ENCODE data around the gene MRPL34.
A peak's percentile ranks its signal among the peaks of the same experiment; 100 is the strongest.

The MRPL34 gene

DNA sequence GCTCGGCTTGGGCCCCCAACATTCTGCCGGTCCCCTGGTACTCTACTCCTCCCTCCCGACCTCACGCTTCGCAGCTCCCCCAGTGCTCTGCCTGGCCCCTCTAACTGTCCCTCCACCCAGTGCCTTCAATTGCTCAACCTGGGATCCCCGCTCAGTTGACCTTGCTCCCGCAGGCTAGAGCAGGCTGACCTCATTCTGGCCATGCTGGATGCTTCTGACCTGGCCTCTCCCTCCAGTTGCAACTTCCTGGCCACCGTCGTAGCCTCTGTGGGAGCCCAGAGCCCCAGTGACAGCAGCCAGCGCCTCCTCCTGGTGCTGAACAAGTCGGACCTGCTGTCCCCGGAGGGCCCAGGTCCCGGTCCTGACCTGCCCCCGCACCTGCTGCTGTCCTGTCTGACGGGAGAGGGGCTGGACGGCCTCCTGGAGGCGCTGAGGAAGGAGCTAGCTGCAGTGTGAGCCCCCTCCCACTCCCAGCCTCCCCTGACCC, 35.2 kb downstream of the MRPL34 start:
- TF ChIP-seq, protein P1, sequence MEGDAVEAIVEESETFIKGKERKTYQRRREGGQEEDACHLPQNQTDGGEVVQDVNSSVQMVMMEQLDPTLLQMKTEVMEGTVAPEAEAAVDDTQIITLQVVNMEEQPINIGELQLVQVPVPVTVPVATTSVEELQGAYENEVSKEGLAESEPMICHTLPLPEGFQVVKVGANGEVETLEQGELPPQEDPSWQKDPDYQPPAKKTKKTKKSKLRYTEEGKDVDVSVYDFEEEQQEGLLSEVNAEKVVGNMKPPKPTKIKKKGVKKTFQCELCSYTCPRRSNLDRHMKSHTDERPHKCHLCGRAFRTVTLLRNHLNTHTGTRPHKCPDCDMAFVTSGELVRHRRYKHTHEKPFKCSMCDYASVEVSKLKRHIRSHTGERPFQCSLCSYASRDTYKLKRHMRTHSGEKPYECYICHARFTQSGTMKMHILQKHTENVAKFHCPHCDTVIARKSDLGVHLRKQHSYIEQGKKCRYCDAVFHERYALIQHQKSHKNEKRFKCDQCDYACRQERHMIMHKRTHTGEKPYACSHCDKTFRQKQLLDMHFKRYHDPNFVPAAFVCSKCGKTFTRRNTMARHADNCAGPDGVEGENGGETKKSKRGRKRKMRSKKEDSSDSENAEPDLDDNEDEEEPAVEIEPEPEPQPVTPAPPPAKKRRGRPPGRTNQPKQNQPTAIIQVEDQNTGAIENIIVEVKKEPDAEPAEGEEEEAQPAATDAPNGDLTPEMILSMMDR (IDR thresholded peaks at IDR 0.05; ENCODE audit: insufficient read depth, missing control alignments): no peak
- no peak for DNase-seq (ENCODE audit: insufficient read length, low spot score)
- FAIRE-seq: no peak

DNA sequence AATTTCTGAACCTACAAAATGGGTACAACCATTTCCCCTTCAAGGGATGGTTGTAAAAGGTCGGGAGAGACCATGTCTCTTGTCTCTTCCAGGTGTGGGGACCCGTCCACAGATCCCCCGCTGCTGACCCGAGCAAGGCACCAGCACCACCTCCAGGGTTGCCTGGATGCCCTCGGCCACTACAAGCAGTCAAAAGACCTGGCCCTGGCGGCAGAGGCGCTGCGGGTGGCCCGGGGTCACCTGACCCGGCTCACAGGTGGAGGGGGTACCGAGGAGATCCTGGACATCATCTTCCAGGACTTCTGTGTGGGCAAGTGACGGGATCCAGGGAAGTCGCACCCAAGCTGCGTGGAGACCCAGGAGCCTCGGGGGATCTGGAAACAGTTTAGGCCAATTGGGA, 35.7 kb downstream of the MRPL34 start:
- FAIRE-seq (no peak), DNase-seq (ENCODE audit: insufficient read length, low spot score) (no peak)
- TF ChIP-seq, protein P1 (IDR thresholded peaks at IDR 0.05; ENCODE audit: insufficient read depth, missing control alignments): no peak

DNA sequence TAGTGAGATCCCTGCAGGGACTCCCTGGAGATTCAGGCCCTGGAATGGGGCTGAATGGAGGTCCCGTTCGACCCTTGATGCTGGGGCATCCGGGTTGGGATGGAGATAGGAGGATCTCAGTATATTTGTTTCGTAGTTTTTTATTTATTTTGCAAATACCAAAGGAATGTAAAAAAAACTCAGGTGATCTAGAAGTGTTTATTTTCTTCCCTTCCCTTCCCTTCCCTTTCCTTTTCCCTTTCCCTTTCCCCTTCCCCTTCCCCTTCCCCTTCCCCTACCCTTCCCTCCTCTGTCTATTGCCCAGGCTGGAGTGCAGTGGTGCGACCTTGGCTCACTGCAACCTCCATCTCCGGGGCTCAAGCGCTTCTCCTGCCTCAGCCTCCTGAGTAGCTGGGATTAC, 36.2 kb downstream of the MRPL34 start:
- no peak for FAIRE-seq
- DNase-seq (ENCODE audit: insufficient read length, low spot score): no peak
- TF ChIP-seq, protein P1 (IDR thresholded peaks at IDR 0.05; ENCODE audit: insufficient read depth, missing control alignments): no peak

DNA sequence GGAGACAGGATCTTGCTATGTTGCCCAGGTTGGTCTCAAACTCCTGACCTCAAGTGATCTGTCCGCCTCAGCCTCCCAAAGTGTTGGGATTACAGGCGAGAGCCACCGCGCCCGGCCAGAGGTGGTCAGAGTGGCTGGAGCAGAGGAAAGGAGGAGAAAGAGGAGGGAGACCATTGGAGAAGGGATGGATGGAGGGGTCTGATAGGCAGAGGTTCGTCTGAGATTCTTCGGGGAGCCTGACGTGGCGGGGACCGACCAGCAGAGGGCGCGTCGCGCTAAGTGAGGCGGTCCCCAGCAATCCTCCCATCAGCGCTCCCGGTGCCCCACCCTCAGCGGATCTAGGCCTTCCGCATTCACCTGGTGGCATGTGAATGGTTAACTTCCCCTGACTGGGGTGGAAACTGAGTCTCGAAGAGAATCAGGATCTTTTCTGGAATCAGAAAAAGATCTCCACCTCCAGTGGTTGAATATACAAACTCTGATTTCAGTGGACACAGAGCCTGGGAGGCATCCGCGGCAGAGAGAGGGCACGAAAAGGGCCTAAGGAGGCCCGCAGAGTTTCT, 40.5 kb downstream of the MRPL34 start:
- TF ChIP-seq, protein P1 (IDR thresholded peaks at IDR 0.05; ENCODE audit: insufficient read depth, missing control alignments): peak; percentile 73
- DNase-seq (ENCODE audit: insufficient read length, low spot score): peak; percentile 84
- no peak for FAIRE-seq

DNA sequence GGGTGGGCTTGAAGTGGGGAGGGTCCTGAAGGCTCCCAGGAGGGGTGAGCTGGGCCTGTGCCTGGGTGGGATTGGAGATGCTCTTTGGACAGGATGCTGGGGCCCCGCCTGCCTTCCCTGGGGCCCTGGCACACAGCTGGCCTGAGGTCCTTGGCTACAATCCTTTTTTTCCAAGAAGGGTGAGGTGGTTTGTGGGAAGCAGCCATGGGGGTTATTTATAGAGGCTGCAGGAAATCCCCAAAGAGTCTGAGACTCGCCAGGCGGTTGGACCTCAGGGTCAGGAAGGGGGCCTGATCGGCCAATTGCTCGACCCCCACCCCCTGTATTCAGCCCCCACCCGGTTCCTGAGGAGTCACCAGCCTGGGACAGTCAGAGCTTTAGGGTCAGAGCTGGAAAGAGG, 41.7 kb downstream of the MRPL34 start:
- FAIRE-seq (no peak), DNase-seq (ENCODE audit: insufficient read length, low spot score) (no peak)
- TF ChIP-seq, protein P1 (IDR thresholded peaks at IDR 0.05; ENCODE audit: insufficient read depth, missing control alignments): no peak

DNA sequence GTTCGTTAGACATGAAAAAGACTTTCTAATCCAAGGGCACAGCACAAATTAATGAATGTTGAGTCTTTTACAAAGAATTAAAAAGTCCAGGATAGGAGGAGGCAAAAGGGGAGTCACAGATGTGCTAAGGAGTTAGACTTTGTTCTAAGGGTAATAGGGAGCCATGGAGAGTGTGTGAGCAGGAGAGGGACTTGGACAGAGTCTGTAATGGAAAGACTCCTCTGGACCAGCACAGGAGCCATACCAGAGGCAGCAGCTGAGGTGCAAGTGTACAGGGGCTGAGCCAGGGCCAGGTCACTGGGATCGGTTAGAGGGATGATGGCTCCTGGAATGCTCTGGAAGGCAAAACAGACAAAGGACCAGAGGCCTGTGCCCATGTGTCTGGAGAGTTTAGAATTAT, 42.2 kb downstream of the MRPL34 start:
- no peak for DNase-seq (ENCODE audit: insufficient read length, low spot score)
- TF ChIP-seq, protein P1 (IDR thresholded peaks at IDR 0.05; ENCODE audit: insufficient read depth, missing control alignments): no peak
- FAIRE-seq: no peak

DNA sequence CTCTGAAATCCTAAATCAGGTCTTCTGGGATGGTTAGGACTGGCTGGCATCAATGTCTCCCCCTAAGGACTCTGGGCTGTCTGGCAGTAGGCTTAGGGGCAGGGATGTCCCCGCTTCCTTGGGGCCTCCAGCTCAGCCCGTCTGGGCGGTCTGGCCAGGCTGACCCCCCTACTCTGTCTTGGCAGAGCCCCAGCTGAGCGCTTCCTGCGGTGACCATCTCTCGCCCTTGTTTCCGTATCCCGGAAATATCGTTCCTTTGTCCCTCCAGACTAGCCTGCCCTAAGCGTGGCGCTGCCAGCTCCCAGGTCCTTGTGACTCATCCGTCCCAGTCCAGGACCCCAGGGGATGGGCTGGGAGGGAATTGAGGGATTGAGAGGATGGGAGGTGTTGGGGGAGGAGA, 43.0 kb downstream of the MRPL34 start:
- TF ChIP-seq, protein P1 (IDR thresholded peaks at IDR 0.05; ENCODE audit: insufficient read depth, missing control alignments): no peak
- DNase-seq (ENCODE audit: insufficient read length, low spot score) (no peak), FAIRE-seq (no peak)
